ENCODE data around the gene TSLP. TPM values are rescaled to one million over a fixed set of nuclear protein-coding genes. Genes with fewer than 3 reads are reported as not detected.

Gene TSLP
- total RNA-seq, 1 donor from 2014 or later, result 1.3 TPM

- Histone ChIP-seq H3K4me1 (peaks cover 20% of the 10 kb centered on the region), H3K4me3 (no peak overlapping the region), H3K36me3 (peaks cover 58% of the 10 kb centered on the region), H3K27me3 (ENCODE audit: low read depth) (no peaks in the 10 kb centered on the region), H3K27ac (no peak overlapping the region), H3K9me3 (no peaks in the 10 kb centered on the region)
- DNase-seq (no peak), ATAC-seq (no peak)
- intact Hi-C loops (cut with DNase I), result no loop called here
- TF ChIP-seq, protein P1, sequence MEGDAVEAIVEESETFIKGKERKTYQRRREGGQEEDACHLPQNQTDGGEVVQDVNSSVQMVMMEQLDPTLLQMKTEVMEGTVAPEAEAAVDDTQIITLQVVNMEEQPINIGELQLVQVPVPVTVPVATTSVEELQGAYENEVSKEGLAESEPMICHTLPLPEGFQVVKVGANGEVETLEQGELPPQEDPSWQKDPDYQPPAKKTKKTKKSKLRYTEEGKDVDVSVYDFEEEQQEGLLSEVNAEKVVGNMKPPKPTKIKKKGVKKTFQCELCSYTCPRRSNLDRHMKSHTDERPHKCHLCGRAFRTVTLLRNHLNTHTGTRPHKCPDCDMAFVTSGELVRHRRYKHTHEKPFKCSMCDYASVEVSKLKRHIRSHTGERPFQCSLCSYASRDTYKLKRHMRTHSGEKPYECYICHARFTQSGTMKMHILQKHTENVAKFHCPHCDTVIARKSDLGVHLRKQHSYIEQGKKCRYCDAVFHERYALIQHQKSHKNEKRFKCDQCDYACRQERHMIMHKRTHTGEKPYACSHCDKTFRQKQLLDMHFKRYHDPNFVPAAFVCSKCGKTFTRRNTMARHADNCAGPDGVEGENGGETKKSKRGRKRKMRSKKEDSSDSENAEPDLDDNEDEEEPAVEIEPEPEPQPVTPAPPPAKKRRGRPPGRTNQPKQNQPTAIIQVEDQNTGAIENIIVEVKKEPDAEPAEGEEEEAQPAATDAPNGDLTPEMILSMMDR (IDR thresholded peaks at IDR 0.05), result no peak
Observed at GRCh38 chr5:111095982-111096381, 24.5 kb downstream of the TSLP start.

DNA sequence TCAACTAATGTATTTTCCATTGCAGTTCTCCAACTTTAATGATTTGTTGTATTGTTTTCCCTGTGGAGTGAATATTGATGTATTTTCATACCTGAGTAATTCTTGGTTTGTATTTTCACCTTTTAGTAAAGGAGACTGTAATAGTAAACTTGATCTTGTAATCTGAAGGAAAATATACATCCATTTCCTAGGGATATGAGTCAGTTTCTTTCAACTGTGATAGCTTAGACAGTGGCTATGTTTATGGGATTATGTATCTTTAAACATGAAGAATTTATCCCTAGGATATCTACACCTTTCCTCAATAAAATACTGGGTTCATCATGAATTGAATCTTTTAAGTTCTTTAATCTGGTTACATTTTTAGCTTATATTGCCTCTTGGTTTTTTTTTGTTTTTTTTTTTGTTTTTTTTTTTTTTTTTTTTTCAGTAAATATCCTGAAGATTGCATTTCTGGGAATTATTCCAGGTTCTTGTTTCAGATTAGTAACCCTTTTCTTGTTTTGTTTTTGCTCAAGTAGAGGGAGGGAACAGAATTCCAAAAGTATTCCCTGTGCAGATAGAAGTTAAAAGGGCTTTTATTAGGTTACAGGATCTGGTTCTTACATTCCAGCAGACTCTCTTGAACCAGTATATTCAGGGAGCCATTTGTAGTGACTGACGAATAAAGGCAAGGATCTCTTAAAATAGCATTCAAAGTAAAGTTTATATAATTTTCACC lies 27.7 kb downstream of the TSLP start:
- DNase-seq (no peak), ATAC-seq (no peak)
- peaks cover 90% of the 10 kb centered on the region for H3K36me3 ChIP-seq
- intact Hi-C loops (cut with DNase I), result no loop called here
- no peaks in the 10 kb centered on the region for H3K27me3 ChIP-seq (ENCODE audit: low read depth)
- no peaks in the 10 kb centered on the region for H3K9me3 ChIP-seq
- peaks cover 5% of the 10 kb centered on the region for H3K4me1 ChIP-seq
- H3K27ac ChIP-seq, result no peak overlapping the region
- TF ChIP-seq, protein P1 (IDR thresholded peaks at IDR 0.05), result no peak
- no peak overlapping the region for H3K4me3 ChIP-seq

GRCh38 chr5:111106320-111106948 lies 34.9 kb downstream of the TSLP start:
- H3K27me3 ChIP-seq (ENCODE audit: low read depth), result no peaks in the 10 kb centered on the region
- peaks cover 100% of the 10 kb centered on the region for H3K36me3 ChIP-seq
- ATAC-seq (no peak), DNase-seq (no peak)
- H3K27ac ChIP-seq, result no peak overlapping the region
- intact Hi-C loops (cut with DNase I), result no loop called here
- TF ChIP-seq, protein P1 (IDR thresholded peaks at IDR 0.05), result no peak
- no peak overlapping the region for H3K4me3 ChIP-seq
- H3K9me3 ChIP-seq, result no peaks in the 10 kb centered on the region
- no peaks in the 10 kb centered on the region for H3K4me1 ChIP-seq

- H3K36me3 ChIP-seq, result peaks cover 99% of the 10 kb centered on the region
- TF ChIP-seq, protein P1 (IDR thresholded peaks at IDR 0.05), result no peak
- ATAC-seq, result no peak
- no peak overlapping the region for H3K27ac ChIP-seq
- DNase-seq, result no peak
- H3K27me3 ChIP-seq (ENCODE audit: low read depth), result no peaks in the 10 kb centered on the region
- no peaks in the 10 kb centered on the region for H3K4me1 ChIP-seq
- no peak overlapping the region for H3K4me3 ChIP-seq
- no peaks in the 10 kb centered on the region for H3K9me3 ChIP-seq
- intact Hi-C loops (cut with DNase I), result no loop called here
Observed at GRCh38 chr5:111107371-111107770, 35.9 kb downstream of the TSLP start.

DNA sequence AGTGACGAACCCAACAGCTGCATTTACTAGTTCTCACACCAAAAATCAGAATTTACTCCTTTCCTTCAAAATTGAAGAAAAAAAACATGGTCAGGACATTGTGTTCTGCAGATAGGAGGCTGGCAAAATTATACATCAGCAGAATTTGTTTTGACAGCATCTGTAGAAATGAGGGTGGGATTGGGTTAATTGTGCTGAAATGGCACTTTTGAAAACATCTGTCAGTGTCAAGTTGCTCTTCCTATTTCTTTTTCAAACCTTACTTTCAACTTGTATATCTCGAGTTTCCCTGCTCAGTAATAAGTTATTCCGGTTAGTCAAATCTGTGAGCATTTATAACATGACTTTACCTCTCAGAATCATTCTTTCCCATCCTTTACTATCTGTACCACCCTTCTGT lies 40.4 kb downstream of the TSLP start:
- ATAC-seq (no peak), DNase-seq (no peak)
- no peaks in the 10 kb centered on the region for H3K4me1 ChIP-seq
- H3K9me3 ChIP-seq, result no peaks in the 10 kb centered on the region
- peaks cover 76% of the 10 kb centered on the region for H3K36me3 ChIP-seq
- H3K4me3 ChIP-seq, result no peak overlapping the region
- H3K27ac ChIP-seq, result no peak overlapping the region
- intact Hi-C loops (cut with DNase I), result no loop called here
- no peaks in the 10 kb centered on the region for H3K27me3 ChIP-seq (ENCODE audit: low read depth)
- TF ChIP-seq, protein P1 (IDR thresholded peaks at IDR 0.05), result no peak

Measured in lower lobe of right lung (tissue), 2 donors.